DOHH2 (cell line): ENCODE measurements around the gene ANKRD13A.

Experiments used
- H3F3A ChIP-seq: fragments of 200-600 bp; sonication (generic), shearing (Covaris generic); 2 replicates; pipeline ENCODE4 v1.6.0; 2016; ENCODE audit warnings: antibody characterized with exemption, mild to moderate bottlenecking; ENCODE audit not compliant: control insufficient read depth, insufficient read depth
- H3K27ac ChIP-seq: fragments of 200-600 bp; sonication (generic); 2 replicates; pipeline ENCODE4 v1.5.1; 2014; ENCODE audit warnings: low read depth, mild to moderate bottlenecking, low read length, moderate library complexity
- H3K27me3 ChIP-seq: fragments of 200-600 bp; sonication (generic); 2 replicates; pipeline ENCODE4 v1.6.1; 2014; ENCODE audit warnings: mild to moderate bottlenecking, low read length, mixed read lengths; ENCODE audit not compliant: control insufficient read depth
- H3K36me3 ChIP-seq: fragments of 200-600 bp; sonication (generic); 2 replicates; pipeline ENCODE4 v1.6.1; 2014; ENCODE audit warnings: mild to moderate bottlenecking, low read length, moderate library complexity, mixed read lengths; ENCODE audit not compliant: control insufficient read depth
- H3K4me1 ChIP-seq: fragments of 200-600 bp; sonication (generic); 2 replicates; pipeline ENCODE4 v1.6.1; 2014; ENCODE audit warnings: mild to moderate bottlenecking, low read length, mixed read lengths; ENCODE audit not compliant: control insufficient read depth
- H3K4me2 ChIP-seq: fragments of 200-600 bp; sonication (generic); 2 replicates; pipeline ENCODE4 v1.6.0; 2014; ENCODE audit warnings: mild to moderate bottlenecking, low read length, moderate library complexity
- H3K4me3 ChIP-seq: fragments of 200-600 bp; sonication (generic); 2 replicates; pipeline ENCODE4 v1.5.1; 2014; ENCODE audit warnings: mild to moderate bottlenecking, low read length, mixed read lengths
- H3K79me2 ChIP-seq: fragments of 200-600 bp; sonication (generic); 2 replicates; pipeline ENCODE4 v1.6.1; 2014; ENCODE audit warnings: mild to moderate bottlenecking, low read length, mixed read lengths; ENCODE audit not compliant: control insufficient read depth
- H3K9me2 ChIP-seq: fragments of 200-600 bp; sonication (generic); replicated peaks from 2 replicates; pipeline ENCODE4 v1.6.1; 2014; ENCODE audit warnings: mild to moderate bottlenecking, low read length, mixed read lengths; ENCODE audit not compliant: control insufficient read depth
- H3K9me3 ChIP-seq: fragments of 200-600 bp; sonication (generic); 2 replicates; pipeline ENCODE4 v1.6.1; 2014; ENCODE audit warnings: antibody characterized with exemption, low read length, mixed read lengths; ENCODE audit not compliant: control insufficient read depth, insufficient read depth
- H4K20me1 ChIP-seq: fragments of 200-600 bp; sonication (generic); 2 replicates; pipeline ENCODE4 v1.6.0; 2014; ENCODE audit warnings: low read depth, mild to moderate bottlenecking, antibody characterized with exemption, low read length, moderate library complexity; ENCODE audit not compliant: control insufficient read depth, insufficient read depth
- EZH2phosphoT487 ChIP-seq: fragments of 200-600 bp; sonication (generic); IDR thresholded peaks from 2 replicates; pipeline ENCODE4 v1.6.1; 2017; ENCODE audit warnings: borderline replicate concordance, mild to moderate bottlenecking, antibody characterized with exemption, low read length, moderate library complexity, mixed read lengths
- TF ChIP-seq, protein P1 (sequence below): fragments of 200-600 bp; sonication (generic); IDR thresholded peaks from one replicate; pipeline ENCODE4 v1.5.1; 2014; ENCODE audit warnings: antibody characterized with exemption, mild to moderate bottlenecking, low read depth, low read length; ENCODE audit not compliant: poor library complexity, severe bottlenecking

ANKRD13A gene

DNA sequence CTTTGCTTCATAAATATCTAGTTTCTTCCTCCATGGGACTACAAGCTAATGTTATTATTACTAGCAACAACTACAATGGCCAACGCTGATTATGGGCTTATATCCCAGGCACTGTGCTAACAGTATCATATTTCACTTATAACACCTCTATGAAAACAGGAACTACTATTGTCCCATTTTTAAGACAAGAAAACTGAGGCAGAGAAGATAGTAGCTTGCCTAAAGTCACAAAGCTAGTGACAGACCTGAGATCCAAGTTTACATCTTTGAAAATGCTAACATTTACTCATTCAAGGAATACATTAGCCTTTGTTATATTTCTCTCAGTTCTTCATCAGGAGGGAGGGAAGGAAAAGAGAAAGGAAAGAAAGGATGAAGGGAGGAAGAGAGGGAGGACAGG lies 35.9 kb upstream of the ANKRD13A start:
- Histone ChIP-seq H4K20me1 (no peaks in the 10 kb centered on the region), H3K9me2 (no peaks in the 10 kb centered on the region), H3K4me3 (no peak overlapping the region), H3K36me3 (peaks cover 89% of the 10 kb centered on the region), H3F3A (no peaks in the 10 kb centered on the region; the same call in 1 of the 2 replicates), H3K4me2 (no peak overlapping the region), H3K79me2 (no peaks in the 10 kb centered on the region), H3K27ac (no peak overlapping the region), H3K27me3 (no peaks in the 10 kb centered on the region), H3K9me3 (no peaks in the 10 kb centered on the region), H3K4me1 (no peaks in the 10 kb centered on the region)
- TF ChIP-seq EZH2phosphoT487: no peak
- TF ChIP-seq, protein P1, sequence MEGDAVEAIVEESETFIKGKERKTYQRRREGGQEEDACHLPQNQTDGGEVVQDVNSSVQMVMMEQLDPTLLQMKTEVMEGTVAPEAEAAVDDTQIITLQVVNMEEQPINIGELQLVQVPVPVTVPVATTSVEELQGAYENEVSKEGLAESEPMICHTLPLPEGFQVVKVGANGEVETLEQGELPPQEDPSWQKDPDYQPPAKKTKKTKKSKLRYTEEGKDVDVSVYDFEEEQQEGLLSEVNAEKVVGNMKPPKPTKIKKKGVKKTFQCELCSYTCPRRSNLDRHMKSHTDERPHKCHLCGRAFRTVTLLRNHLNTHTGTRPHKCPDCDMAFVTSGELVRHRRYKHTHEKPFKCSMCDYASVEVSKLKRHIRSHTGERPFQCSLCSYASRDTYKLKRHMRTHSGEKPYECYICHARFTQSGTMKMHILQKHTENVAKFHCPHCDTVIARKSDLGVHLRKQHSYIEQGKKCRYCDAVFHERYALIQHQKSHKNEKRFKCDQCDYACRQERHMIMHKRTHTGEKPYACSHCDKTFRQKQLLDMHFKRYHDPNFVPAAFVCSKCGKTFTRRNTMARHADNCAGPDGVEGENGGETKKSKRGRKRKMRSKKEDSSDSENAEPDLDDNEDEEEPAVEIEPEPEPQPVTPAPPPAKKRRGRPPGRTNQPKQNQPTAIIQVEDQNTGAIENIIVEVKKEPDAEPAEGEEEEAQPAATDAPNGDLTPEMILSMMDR: no peak

DNA sequence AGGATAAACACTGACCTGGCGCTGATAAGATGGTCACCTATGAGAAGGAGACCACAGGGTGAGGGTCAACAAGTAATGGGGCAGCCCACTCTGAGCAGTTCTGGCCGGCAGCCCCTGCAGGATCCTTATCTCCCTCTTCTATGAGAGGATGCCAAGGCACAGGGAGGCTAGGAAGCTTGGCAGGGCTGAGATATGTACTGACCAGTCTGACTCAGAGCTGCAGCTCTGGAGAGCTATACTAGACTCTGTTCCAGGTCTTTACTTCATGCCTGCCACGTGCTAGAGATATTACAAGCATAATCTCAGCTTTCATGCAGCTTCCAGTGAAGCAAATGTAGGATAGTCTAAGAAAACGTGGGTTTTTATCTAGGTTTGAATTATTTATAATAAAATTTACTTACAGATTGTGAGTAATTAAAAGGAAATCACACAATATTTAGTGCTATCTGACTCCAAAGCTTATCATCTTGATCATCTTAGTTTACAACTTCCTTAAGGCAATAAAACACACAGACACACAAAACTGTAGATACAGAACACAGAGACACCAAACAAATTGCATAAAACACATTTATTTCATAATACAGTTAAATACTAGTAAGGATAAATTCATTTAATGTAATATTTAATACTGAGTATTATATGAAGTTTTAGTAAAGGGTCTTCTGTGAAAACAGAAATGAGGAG lies 35.3 kb upstream of the ANKRD13A start:
- Histone ChIP-seq H4K20me1 (no peaks in the 10 kb centered on the region), H3F3A (no peaks in the 10 kb centered on the region; the same call in 1 of the 2 replicates), H3K4me3 (no peak overlapping the region)

DNA sequence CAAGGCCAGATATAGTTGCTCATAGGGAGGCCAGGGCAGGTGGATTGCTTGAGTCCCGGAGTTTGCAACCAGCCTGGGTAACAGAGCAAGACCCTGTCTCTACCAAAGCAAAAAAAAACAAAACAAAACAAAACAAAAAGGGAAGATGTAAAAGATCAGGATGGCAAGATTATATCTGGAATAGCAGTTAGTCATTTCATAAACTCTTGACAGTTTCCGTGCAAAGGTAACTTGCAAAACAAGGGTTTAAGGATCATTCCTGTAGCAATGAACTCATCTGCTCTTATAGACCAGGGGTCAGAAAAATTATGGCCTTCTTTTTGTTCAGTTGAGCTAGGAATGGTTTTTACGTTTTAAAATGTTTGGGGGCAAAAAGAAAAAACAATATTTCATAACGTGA lies 32.7 kb upstream of the ANKRD13A start:
- Histone ChIP-seq H3K79me2 (no peaks in the 10 kb centered on the region), H3K4me1 (no peaks in the 10 kb centered on the region), H3K36me3 (peaks cover 79% of the 10 kb centered on the region), H4K20me1 (no peaks in the 10 kb centered on the region), H3K4me2 (no peak overlapping the region), H3K4me3 (no peak overlapping the region), H3K9me2 (no peaks in the 10 kb centered on the region), H3K9me3 (no peaks in the 10 kb centered on the region), H3F3A (no peaks in the 10 kb centered on the region; the same call in 1 of the 2 replicates), H3K27ac (no peak overlapping the region), H3K27me3 (no peaks in the 10 kb centered on the region)
- TF ChIP-seq, protein P1: no peak
- no peak for TF ChIP-seq EZH2phosphoT487

More for the DNA sequence above, 35.3 kb upstream of the ANKRD13A start:
- no peak overlapping the region for H3K27ac ChIP-seq
- peaks cover 84% of the 10 kb centered on the region for H3K36me3 ChIP-seq
- no peaks in the 10 kb centered on the region for H3K9me2 ChIP-seq
- TF ChIP-seq, protein P1: no peak
- no peak for TF ChIP-seq EZH2phosphoT487
- no peaks in the 10 kb centered on the region for H3K4me1 ChIP-seq
- no peaks in the 10 kb centered on the region for H3K9me3 ChIP-seq
- H3K79me2 ChIP-seq: no peaks in the 10 kb centered on the region
- H3K27me3 ChIP-seq: no peaks in the 10 kb centered on the region
- no peak overlapping the region for H3K4me2 ChIP-seq
